K562 (cell line): ENCODE data around the gene EPHB1. TPM values are rescaled to one million over a fixed set of nuclear protein-coding genes. Genes with fewer than 3 reads are reported as not detected.

Experiments
- ATAC-seq: fragments of 200-7000 bp; cut with Tn5 transposase; 3 replicates; pipeline ENCODE4 v1.9.1; 2020; ENCODE audit warnings: moderate library complexity
- BruUV-seq: library from RNA; stranded (reverse); fragments of 400-500 nt; replicated peaks from 2 replicates; lab custom pipeline; 2021; lab: Mats Ljungman, UMichigan
- CTCF ChIA-PET: fragments of 300-600 bp; formaldehyde crosslinking; extraction: SDS; loops from one replicate; lab custom pipeline; 2021; ENCODE audit warnings: low intra/inter-chr PET ratio; lab: Yijun Ruan, JAX
- POLR2A ChIA-PET: fragments of 300-600, 350-650 bp; sonication (Branson Sonifier 250); formaldehyde crosslinking; extraction: SDS; loops from one replicate; lab custom pipeline; 2021; ENCODE audit warnings: antibody characterized with exemption, inconsistent platforms; lab: Yijun Ruan, JAX
- DNase-seq, 4 experiments: peaks; one replicate each; pipeline versions ENCODE4 v3.0.0 to v3.0.0-alpha.2; 2011 to 2018; ENCODE audit warnings: low spot score in 3 of 4, mixed read lengths in 3 of 4; ENCODE audit errors: extremely low read depth in 1 of 4
- FAIRE-seq: peaks from 2 replicates; lab custom pipeline; 2011; peaks lifted over from hg19 to GRCh38; lab: Jason Lieb, UNC
- H2AFZ ChIP-seq: 2 replicates; pipeline ENCODE4 v1.6.0; 2011; ENCODE audit warnings: low read depth, low read length, control low read depth, inconsistent platforms
- H3K27ac ChIP-seq: fragments of 200-600 bp; 3 replicates; pipeline ENCODE4 v1.8.0; 2011; ENCODE audit warnings: low read depth, mild to moderate bottlenecking, control low read depth, inconsistent platforms, low read length, moderate library complexity, mixed read lengths; ENCODE audit errors: extremely low read depth
- H3K27me3 ChIP-seq, 2 experiments: fragments of 300-600 bp in 1 of 2; 2 replicates in 1 of 2; 3 replicates in 1 of 2; pipeline versions ENCODE4 v1.6.0 to v1.8.0; 2011; ENCODE audit warnings: inconsistent platforms in 2 of 2, low read length in 2 of 2, mild to moderate bottlenecking in 1 of 2, mixed read lengths in 1 of 2, moderate library complexity in 1 of 2; ENCODE audit not compliant: control insufficient read depth in 2 of 2, insufficient read depth in 2 of 2
- H3K36me3 ChIP-seq: fragments of 300-600 bp; 3 replicates; pipeline ENCODE4 v1.8.0; 2011; ENCODE audit warnings: mild to moderate bottlenecking, low read length, inconsistent platforms; ENCODE audit not compliant: control insufficient read depth, insufficient read depth
- H3K4me1 ChIP-seq, 2 experiments: fragments of 200-600 bp in 1 of 2; replicated peaks in 1 of 2; 2 replicates in 1 of 2; 3 replicates in 1 of 2; pipeline versions ENCODE4 v1.5.1 to v1.8.0; 2011; ENCODE audit warnings: inconsistent platforms in 2 of 2, low read length in 2 of 2, mild to moderate bottlenecking in 1 of 2, mixed read lengths in 1 of 2, moderate library complexity in 1 of 2; ENCODE audit not compliant: control insufficient read depth in 2 of 2, insufficient read depth in 2 of 2
- H3K4me2 ChIP-seq: 2 replicates; pipeline ENCODE4 v1.6.1; 2011; ENCODE audit warnings: low read length, control low read depth, inconsistent platforms, mixed read lengths; ENCODE audit not compliant: insufficient read depth
- H3K4me3 ChIP-seq: fragments of 200-600 bp; sonication (generic), shearing (Covaris generic); 2 replicates; pipeline ENCODE4 v1.5.1; 2016; ENCODE audit warnings: control low read depth, inconsistent platforms
- H3K79me2 ChIP-seq: fragments of 200-600 bp; 3 replicates; pipeline ENCODE4 v1.8.0; 2011; ENCODE audit warnings: low read length, inconsistent platforms; ENCODE audit not compliant: control insufficient read depth, insufficient read depth
- H3K9ac ChIP-seq, 2 experiments: 2 replicates each; pipeline versions ENCODE4 v1.6.0 to v1.6.1; 2011; ENCODE audit warnings: low read depth in 2 of 2, low read length in 2 of 2, control low read depth in 1 of 2, inconsistent platforms in 1 of 2, mild to moderate bottlenecking in 1 of 2, mixed read lengths in 1 of 2; ENCODE audit not compliant: insufficient read depth in 1 of 2
- H3K9me1 ChIP-seq: one replicate; pipeline ENCODE4 v1.6.0; 2011; ENCODE audit warnings: inconsistent platforms, mild to moderate bottlenecking, low read length, moderate library complexity; ENCODE audit not compliant: control insufficient read depth, insufficient read depth
- H3K9me3 ChIP-seq: replicated peaks from 2 replicates; pipeline ENCODE4 v1.5.1; 2011; ENCODE audit warnings: low read depth, low read length, inconsistent platforms; ENCODE audit not compliant: control insufficient read depth, insufficient read depth
- H4K20me1 ChIP-seq: replicated peaks from 2 replicates; pipeline ENCODE4 v1.6.1; 2011; ENCODE audit warnings: low read length, inconsistent platforms, mixed read lengths; ENCODE audit not compliant: control insufficient read depth, insufficient read depth
- TBP ChIP-seq: optimal IDR thresholded peaks from 2 replicates; pipeline ENCODE3; 2011; ENCODE audit warnings: low read depth, low read length, improper control_type of control experiment
- ZNF146 ChIP-seq: IDR thresholded peaks from one replicate; pipeline ENCODE4 v1.6.1; 2018; ENCODE audit warnings: missing compliant biosample characterization; ENCODE audit not compliant: unreplicated experiment
- ZNF408 ChIP-seq: fragments of 250-450 bp; sonication (Bioruptor Pico); IDR thresholded peaks from 2 replicates; pipeline ENCODE4 v1.4.0; 2020; ENCODE audit warnings: low read depth, mild to moderate bottlenecking, moderate library complexity
- ZNF551 ChIP-seq: fragments of 250-450 bp; sonication (Bioruptor Pico); IDR thresholded peaks from 2 replicates; pipeline ENCODE4 v1.5.0; 2021; ENCODE audit warnings: mild to moderate bottlenecking, moderate library complexity
- ZNF717 ChIP-seq: fragments of 250-450 bp; sonication (Bioruptor Pico); IDR thresholded peaks from 2 replicates; pipeline ENCODE4 v1.5.0; 2021
- WGBS: fragments of 100-300 bp; shearing (Covaris generic); methylation state at CpG from one replicate; pipeline ENCODE4 v1.1.6; 2016; ENCODE audit warnings: low coverage, mixed read lengths; ENCODE audit not compliant: insufficient coverage; ENCODE audit errors: missing lambda C conversion rate; 5-methylcytosine and 5-hydroxymethylcytosine counted together
- in situ Hi-C: fragments of 300-500 bp; cut with MboI; formaldehyde crosslinking; loops from 4 replicates; pipeline ENCODE4 v1.15.0; 2018; ENCODE audit warnings: inconsistent platforms, mixed read lengths
- intact Hi-C: fragments of 100-400 bp; cut with micrococcal nuclease; formaldehyde crosslinking; loops from 2 replicates; pipeline ENCODE4 v1.14.2; 2022
- polyA plus RNA-seq, 8 experiments: library from polyadenylated mRNA; depleted of rRNA in 4 of 8; stranded (reverse) in 5 of 8; unstranded in 3 of 8; fragments of >200 nt; fragmentation: Nextera tagmentation in 2 of 8; fragmentation: Illumina TruSeq in 1 of 8; extraction: Ambion mirVana in 2 of 8; extraction: Trizol in 1 of 8; gene quantifications; 2 replicates each; pipeline versions ENCODE4 v1.2.1 to v1.2.3, GENCODE V29; 2011 to 2014; ENCODE audit warnings: inconsistent platforms in 1 of 8, missing spikeins in 1 of 8
- total RNA-seq, 7 experiments: library from RNA; depleted of rRNA in 6 of 7; stranded (reverse); fragments of >200 nt in 6 of 7; fragmentation: Illumina TruSeq in 2 of 7; extraction: Trizol in 2 of 7; gene quantifications; 2 replicates each; pipeline versions ENCODE4 v1.2.1 to v1.2.3, GENCODE V29; 2011 to 2021; ENCODE audit warnings: low replicate concordance in 1 of 7
- TF ChIP-seq, protein P1 (sequence below): sonication (generic); formaldehyde crosslinking; IDR thresholded peaks from 2 replicates; pipeline ENCODE4 v1.8.0; 2022; ENCODE audit warnings: mild to moderate bottlenecking, missing genetic modification reagents

Gene EPHB1
- total and polyA plus RNA-seq, 9 of the 15 experiments (the other 6 are each of a cell fraction or from before 2014, with no cell fraction given), result 0.29 TPM; not detected in 8

DNA sequence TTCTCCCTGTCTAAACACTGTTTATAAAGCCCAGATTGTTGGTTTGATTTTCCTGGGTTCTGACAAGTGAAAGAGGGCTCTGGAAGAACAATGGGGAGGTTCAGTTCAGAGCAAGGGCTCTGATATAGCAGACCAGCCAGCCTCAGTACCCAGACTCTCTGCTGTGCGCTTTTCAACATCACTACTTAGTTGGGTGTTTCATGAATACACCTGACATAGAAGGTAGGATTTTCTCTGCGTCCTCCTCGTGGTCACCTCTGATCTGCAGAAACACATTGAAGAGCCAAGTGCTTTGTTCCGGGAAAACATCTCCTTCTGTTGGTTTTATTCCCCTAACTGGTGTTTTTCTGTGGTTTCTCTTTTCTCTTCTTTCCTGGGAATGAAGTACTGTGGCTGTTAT lies 99.5 kb downstream of the EPHB1 start (continued):
- TF ChIP-seq, protein P1, sequence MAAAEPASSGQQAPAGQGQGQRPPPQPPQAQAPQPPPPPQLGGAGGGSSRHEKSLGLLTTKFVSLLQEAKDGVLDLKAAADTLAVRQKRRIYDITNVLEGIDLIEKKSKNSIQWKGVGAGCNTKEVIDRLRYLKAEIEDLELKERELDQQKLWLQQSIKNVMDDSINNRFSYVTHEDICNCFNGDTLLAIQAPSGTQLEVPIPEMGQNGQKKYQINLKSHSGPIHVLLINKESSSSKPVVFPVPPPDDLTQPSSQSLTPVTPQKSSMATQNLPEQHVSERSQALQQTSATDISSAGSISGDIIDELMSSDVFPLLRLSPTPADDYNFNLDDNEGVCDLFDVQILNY (CRISPR knock-in tag), result no peak
- TF ChIP-seq ZNF146 (CRISPR knock-in tag), result no peak
- TF ChIP-seq ZNF551, result no peak
- TF ChIP-seq ZNF408 (CRISPR knock-in tag), result no peak

- 4% methylated on average over 2 of the region's 2 CpGs for WGBS
- intact Hi-C loops, result no loop called here
These were observed 100.1 kb downstream of the EPHB1 start for GRCh38 chr3:134895181-134895580.

More at GRCh38 chr3:134895181-134895580, 100.1 kb downstream of the EPHB1 start:
- H3K79me2 ChIP-seq, result no peaks in the 10 kb centered on the region
- no peak overlapping the region for H2AFZ ChIP-seq
- no peak overlapping the region for H3K9ac ChIP-seq
- ATAC-seq, result no peak
- ChIA-PET POLR2A (no interaction called here), CTCF (no interaction called here)
- H3K27ac ChIP-seq, result no peak overlapping the region
- DNase-seq, result no peak
- in situ Hi-C loops, result no loop called here
- H3K36me3 ChIP-seq, result no peaks in the 10 kb centered on the region
- no peaks in the 10 kb centered on the region for H3K9me3 ChIP-seq
- TF ChIP-seq ZNF717 (CRISPR knock-in tag), result no peak
- no peak for TF ChIP-seq TBP
- FAIRE-seq, result no peak
- no peaks in the 10 kb centered on the region for H3K9me1 ChIP-seq
- H3K4me2 ChIP-seq, result no peak overlapping the region
- no peaks in the 10 kb centered on the region for H3K4me1 ChIP-seq
- no peaks in the 10 kb centered on the region; the same call in 1 of the 2 replicates for H4K20me1 ChIP-seq
- BruUV-seq, result no TSS peak
- H3K4me3 ChIP-seq, result no peak overlapping the region
- H3K27me3 ChIP-seq, result no peaks in the 10 kb centered on the region; a peak in 1 of 5 replicates
